LNCaP clone FGC (cell line): ENCODE measurements around the gene PCSK7.

Experiments used
- DNase-seq: peaks from one replicate; pipeline ENCODE4 v3.0.0-alpha.2; 2011; ENCODE audit warnings: low read depth
- H3K4me3 ChIP-seq: 2 replicates; pipeline ENCODE4 v1.5.1; 2011; ENCODE audit warnings: mild to moderate bottlenecking, low read depth, low read length, control low read depth
- CTCF ChIP-seq: IDR thresholded peaks from 2 replicates; pipeline ENCODE4 v1.5.1; 2012; ENCODE audit warnings: mild to moderate bottlenecking; ENCODE audit not compliant: control insufficient read depth, insufficient read depth; ENCODE audit errors: extremely low read depth

PCSK7 gene

GRCh38 chr11:117195258-117195657, 36.6 kb downstream of the PCSK7 start:
- no peak for DNase-seq
- H3K4me3 ChIP-seq: no peak overlapping the region
- TF ChIP-seq CTCF: no peak

- no peak for TF ChIP-seq CTCF
- no peak overlapping the region for H3K4me3 ChIP-seq
- no peak for DNase-seq
Observed at GRCh38 chr11:117194267-117194666, 37.6 kb downstream of the PCSK7 start.

- TF ChIP-seq CTCF: no peak
- no peak for DNase-seq
- no peak overlapping the region for H3K4me3 ChIP-seq
Observed at GRCh38 chr11:117193130-117194020, 38.5 kb downstream of the PCSK7 start.

- no peak for TF ChIP-seq CTCF
- no peak overlapping the region for H3K4me3 ChIP-seq
- no peak for DNase-seq
Observed at GRCh38 chr11:117192401-117192875, 39.4 kb downstream of the PCSK7 start.

- no peak for TF ChIP-seq CTCF
- no peak overlapping the region for H3K4me3 ChIP-seq
- no peak for DNase-seq
Observed at GRCh38 chr11:117191680-117192400, 40.0 kb downstream of the PCSK7 start.

GRCh38 chr11:117189941-117190544, 41.8 kb downstream of the PCSK7 start:
- no peak for TF ChIP-seq CTCF
- H3K4me3 ChIP-seq: no peak overlapping the region
- DNase-seq: no peak
